ENCODE results near the gene PLEKHJ1.

The PLEKHJ1 gene

DNA sequence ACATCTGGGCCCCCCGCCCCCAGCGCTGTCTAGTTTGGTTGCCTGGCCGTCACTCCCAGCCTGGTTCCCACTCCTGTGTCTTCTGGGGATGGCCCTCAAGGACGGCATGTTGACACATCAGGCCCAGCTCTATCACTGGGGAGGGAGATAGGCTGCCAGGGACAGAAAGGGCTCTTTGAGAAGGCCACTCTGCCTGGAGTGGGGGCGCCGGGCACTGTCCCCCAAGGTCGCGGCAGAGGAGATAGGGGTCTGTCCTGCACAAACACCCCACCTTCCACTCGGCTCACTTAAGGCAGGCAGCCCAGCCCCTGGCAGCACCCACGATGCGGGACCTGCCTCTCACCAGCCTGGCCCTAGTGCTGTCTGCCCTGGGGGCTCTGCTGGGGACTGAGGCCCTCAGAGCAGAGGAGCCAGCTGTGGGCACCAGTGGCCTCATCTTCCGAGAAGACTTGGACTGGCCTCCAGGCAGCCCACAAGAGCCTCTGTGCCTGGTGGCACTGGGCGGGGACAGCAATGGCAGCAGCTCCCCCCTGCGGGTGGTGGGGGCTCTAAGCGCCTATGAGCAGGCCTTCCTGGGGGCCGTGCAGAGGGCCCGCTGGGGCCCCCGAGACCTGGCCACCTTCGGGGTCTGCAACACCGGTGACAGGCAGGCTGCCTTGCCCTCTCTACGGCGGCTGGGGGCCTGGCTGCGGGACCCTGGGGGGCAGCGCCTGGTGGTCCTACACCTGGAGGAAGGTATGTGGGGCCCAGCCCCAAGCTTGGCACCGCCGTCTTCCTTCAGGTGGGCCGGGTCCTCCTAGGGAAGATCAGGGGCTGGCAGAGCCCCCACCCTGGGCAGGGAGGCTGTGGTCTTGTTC is 13.1 kb upstream of the PLEKHJ1 start, which contains the start of gene AMH:
Gene AMH, plus strand, starts transcription at position 314 of the 857 bp plus-strand sequence. Its CDS starts 10 bp downstream, at position 324.
- no peak for DNase-seq

GRCh38 chr19:2248136-2249009 is 12.2 kb upstream of the PLEKHJ1 start:
- DNase-seq: no peak

- DNase-seq: no peak
These were observed 11.4 kb upstream of the PLEKHJ1 start for GRCh38 chr19:2247433-2248101.

- DNase-seq: no peak
These were observed 10.8 kb upstream of the PLEKHJ1 start for GRCh38 chr19:2246801-2247361.

DNA sequence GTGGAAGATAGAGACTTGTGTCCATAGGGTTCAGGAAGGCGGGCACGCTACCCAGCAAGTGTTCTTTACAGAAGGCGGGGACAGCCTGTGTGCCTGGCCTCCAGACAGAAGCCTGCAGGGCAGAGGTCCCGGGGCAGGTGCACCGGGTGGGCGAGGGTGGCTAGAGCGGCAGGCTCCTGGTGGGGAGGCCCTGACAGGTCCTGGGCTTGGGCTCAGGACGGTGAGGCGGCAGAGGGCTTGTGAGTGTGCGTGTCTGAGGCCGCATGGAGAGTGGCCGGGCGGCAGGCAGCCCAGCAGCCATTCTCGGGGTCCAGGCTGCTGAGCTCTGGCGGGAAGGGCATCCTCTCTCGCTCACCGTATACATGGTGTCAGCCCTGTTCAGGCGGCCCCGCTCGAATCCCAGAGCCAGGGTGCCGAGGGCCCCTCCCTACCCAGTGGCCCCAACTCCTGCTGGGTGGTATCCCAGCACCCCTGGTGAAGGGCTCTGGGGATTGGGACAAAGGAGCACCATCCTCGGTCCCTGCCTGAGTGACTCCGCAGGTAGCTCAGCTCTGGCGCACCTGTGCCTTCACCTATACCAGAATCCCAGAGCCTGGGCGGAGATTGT is 10.0 kb upstream of the PLEKHJ1 start:
- no peak for DNase-seq

DNA sequence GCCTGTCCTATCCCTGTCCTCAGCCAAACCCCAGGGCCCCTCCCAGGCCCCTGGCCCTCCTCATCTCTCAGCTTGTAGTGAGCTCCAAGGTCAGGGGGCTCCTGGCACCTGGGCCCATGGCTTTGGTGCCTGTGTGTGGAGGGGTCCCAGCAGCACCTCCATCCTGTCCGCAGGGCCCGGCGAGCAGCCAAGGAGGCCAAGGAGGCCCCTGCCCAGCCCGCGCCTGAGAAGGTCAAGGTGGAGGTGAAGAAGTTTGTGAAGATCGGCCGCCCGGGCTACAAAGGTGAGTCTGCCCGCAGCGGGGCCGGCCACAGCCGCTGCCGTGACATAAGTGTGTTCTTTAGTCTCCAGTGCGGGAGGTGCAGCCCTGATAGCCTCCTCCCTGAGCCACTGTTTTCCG is 9.1 kb upstream of the PLEKHJ1 start:
- DNase-seq: no peak

DNA sequence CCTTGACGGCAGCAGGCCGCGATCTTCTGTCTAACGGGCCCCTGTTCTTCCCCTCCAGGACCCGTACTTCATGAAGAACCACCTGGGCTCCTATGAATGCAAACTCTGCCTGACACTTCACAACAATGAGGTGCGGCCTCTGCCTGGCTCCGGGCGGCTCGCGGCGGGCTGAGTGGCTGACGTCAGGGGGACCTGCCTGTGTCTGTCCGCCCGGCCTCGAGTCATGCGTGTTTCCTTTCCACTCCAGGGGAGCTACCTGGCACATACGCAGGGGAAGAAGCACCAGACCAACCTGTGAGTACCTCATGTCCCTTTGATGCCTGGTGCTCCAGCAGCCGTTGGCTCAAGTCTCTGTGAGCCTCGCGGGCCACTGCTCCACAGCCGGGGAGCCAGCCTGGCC is 8.4 kb upstream of the PLEKHJ1 start:
- no peak for DNase-seq

DNA sequence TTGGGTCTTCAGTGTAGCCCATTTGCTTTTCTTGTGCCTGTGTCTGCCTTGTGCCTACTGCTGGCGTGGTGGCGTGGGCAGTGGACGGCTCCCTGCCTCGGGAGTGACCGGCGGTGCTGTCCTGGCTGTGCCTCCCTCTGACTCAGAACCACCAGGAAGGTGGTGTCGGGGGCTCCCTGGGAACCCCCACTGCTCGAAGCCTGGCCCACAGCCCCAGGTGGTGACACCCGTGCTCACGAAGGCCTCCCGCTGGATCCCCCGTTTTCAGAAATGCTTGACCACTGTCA is 7.9 kb upstream of the PLEKHJ1 start:
- DNase-seq: no peak

- DNase-seq: no peak
These were observed 7.4 kb upstream of the PLEKHJ1 start for GRCh38 chr19:2243274-2244124.

DNA sequence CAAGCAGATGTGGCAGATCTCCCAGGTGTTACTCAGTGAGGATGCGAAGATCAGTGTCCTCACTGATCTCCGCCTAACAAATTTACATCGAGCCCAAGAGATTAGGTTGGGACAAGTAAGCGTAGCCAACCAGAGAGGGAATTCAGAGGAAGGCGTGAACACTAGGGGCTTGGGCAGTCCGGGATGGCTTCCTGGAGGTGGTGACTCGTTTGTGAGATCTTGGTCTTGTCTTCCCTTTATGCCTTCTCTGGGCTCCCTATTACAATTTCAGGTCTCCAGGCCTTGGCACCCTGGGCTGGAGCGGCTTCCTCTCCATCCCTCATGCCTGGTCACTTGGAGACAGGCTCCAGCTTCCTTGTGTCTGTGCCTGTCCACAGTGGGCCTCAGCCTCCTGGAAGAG is 6.7 kb upstream of the PLEKHJ1 start:
- no peak for DNase-seq

DNA sequence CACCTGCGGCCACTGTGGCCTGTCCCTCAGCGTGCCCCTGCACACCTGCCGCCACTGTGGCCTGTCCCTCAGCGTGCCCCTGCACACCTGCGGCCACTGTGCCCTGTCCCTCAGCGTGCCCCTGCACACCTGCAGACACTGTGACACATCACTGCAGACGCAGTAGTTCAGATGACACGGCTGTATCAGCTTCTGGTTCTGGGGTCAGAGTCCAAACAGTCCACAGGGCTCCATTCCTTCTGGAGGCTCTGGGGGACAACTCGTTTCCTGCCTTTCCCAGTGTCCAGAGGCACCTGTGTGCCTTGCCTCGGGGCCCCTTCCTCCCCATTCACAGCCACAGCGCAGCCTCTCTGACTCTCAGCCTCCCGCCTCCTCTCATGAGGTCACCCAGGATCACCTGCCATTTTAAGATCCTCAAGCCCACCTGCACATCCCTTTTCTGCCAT is 6.0 kb upstream of the PLEKHJ1 start:
- DNase-seq: no peak

- DNase-seq: no peak
These were observed 5.0 kb upstream of the PLEKHJ1 start for GRCh38 chr19:2240881-2241760.

- DNase-seq: peak; percentile 89
These were observed 3.9 kb upstream of the PLEKHJ1 start for GRCh38 chr19:2239771-2240770.

DNA sequence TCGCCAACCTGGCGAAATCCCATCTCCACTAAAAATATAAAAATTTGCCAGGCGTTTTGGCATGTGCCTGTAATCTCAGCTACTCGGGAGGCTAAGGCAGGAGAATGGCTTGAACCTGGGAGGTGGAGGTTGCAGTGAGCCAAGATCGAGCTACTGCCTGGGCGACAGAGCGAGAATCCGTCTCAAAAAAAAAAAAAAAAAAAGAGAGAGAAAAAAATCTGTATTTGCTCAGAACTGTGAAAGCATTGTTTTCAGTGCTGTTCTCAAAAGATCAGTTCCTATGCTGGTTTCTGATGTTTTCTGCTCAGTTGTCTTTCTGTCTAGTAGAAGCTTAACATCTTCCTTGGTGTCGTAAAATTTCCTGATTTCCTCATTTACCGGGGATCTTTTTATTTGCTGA is 3.0 kb upstream of the PLEKHJ1 start:
- DNase-seq: no peak

GRCh38 chr19:2237869-2238153 is 1.7 kb upstream of the PLEKHJ1 start:
- DNase-seq: no peak

DNA sequence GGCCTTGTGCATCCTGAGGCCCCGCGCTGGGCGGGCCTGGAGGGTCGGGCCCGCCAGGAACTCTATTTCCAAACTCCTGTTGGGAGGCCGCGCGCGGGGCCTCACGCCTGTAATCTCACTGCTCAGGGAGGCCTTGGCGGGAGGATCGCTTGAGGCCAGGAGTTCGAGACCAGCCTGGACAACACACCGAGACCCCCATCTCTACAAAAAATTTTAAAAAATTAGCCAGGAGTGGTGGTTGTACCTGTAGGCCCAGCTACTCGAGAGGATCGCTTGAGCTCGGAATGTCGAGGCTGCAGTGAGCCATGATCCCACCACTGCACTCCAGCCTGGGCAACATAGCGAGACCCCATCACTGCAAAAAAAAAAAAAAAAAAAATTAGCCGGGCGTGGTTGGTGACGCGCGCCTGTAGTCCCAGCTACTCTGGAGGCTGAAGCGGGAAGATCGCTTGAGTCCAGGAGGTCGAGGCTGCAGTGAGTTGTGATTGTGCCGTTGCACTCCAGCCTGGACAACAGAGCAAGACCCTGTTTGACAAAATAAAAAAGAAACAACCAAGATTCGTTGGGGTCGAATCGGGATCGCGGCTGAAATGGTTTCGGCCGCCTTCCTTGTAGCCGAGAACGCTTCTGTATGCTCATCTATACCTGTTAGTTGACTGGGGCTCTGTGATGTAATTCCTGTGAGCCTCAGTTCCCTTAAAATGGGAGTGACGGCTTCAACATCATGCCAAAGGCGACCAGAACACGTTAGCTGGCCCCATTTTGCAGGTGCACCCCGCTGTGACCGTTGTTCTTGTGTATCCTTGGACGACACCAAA is 1.1 kb upstream of the PLEKHJ1 start:
- DNase-seq: no peak

DNA sequence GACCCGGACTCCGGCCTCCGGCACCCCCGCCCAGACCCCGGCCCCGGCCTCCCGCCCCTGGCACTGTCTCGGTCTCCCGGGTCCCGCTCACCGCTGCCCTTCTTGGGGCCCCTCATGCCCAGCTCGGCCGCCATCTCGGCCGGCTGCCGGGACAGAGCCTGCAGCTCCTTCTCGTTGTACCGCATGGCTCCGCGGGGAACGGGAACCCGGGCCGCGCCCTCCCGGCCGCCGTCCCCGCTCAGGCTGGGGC is 140 bp downstream of the PLEKHJ1 start:
- no peak for DNase-seq

DNA sequence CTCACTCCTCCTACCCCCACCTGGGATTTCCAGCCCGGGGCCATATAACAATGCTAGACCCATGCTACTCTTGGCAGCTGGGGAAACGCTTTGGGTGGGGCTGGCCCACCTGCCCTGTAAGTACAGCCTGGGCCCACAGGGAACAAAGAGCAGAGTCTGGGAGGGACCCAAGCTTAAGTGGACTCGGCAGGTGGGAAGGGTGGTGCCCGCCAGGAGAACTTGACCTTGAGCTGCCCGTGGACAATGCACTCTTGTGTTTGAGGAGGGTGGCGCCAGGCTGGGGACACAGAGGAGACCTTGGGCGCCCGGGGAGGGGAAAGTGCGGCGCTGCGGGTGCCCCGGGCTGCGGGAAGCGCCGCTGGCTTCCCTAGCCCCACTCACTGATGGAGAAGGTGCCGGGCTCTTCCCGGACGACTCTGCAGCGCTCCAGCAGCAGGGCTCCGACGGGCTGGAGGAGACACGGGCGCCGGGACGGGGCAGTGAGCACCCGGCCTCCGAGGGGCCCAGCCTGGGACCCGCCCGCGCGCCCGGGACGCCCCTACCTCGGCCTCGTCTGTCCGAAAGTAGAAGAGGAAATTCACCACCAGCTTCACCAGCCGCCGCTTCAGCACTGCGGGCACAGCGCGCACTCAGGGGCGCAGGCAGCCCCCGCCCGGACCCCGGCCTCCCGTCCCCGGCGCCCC is 607 bp downstream of the PLEKHJ1 start:
- no peak for DNase-seq
